Measurements from ENCODE around the gene LIN52. TPM values are rescaled to one million over a fixed set of nuclear protein-coding genes. Genes with fewer than 3 reads are reported as not detected.

LIN52 gene
- total and polyA plus RNA-seq, 10 donors = 4.0 to 11.3 (median 8.5) TPM

- 1 to 3% (median 2%) methylated on average over 15 of the region's 15 CpGs for WGBS, 5 donors
- no peaks in the 10 kb centered on the region for H3K9me3 ChIP-seq
- H3K4me1 ChIP-seq = peaks cover 10 to 43% (median 27%) of the 10 kb centered on the region in 6 donors
- peak overlapping the region in 7 of 8 donors; percentile 48 to 89 (median 87) for H3K27ac ChIP-seq
- no peaks in the 10 kb centered on the region for H3K27me3 ChIP-seq (replicated peaks in 1 of 7)
- H3K36me3 ChIP-seq = no peaks in the 10 kb centered on the region
- no peak for TF ChIP-seq POLR2A (IDR thresholded peaks at IDR 0.05)
- TF ChIP-seq POLR2AphosphoS5 (IDR thresholded peaks at IDR 0.05) = no peak
- TF ChIP-seq CTCF (IDR thresholded peaks at IDR 0.05 in 8 of 11, conservative IDR thresholded peaks at IDR 0.05 in 3 of 11) = no peak
- H3K4me3 ChIP-seq = peak overlapping the region; percentile 82 to 97 (median 89)
- intact Hi-C loops (cut with DNase I; ENCODE audit: low total_unique reads) = no loop called here
- peak; percentile 75 for DNase-seq
Observed at GRCh38 chr14:74083784-74084276, 926 bp upstream of the LIN52 start.

DNA sequence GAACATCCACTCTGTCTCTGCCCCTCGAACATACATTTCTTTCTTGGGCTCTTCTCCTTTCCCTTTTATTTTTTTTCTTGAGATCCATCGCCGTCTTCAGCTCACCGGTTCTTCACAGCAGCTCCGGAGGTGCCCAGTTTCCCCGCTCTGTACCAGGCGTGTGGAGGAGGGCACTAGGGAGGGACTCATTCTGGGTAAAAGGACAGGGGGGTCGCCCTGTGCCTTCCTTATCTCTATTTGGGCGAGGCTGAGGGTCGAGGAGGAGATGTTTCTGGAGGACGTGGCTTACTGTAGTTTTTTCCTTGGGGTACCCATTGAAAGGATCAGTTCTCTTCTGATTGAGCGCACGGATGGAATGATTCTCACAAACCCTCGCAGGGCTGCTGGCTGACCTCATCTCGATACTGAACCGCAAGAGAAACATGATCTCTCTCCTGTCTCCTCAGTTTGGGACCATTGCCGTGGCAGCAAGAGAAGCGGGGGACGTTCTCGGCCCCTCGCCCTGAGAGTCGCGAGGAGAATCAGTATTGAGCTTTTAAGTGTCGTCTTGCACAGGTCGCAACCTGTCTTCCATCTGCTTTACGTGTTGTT lies 386 bp downstream of the LIN52 start:
- peak overlapping the region; percentile 82 to 97 (median 92) for H3K4me3 ChIP-seq
- H3K9me3 ChIP-seq = no peaks in the 10 kb centered on the region
- 1 to 2% (median 1%) methylated on average over 26 of the region's 26 CpGs for WGBS, 5 donors
- no peak for TF ChIP-seq CTCF (IDR thresholded peaks at IDR 0.05 in 8 of 11, conservative IDR thresholded peaks at IDR 0.05 in 3 of 11)
- TF ChIP-seq POLR2A (IDR thresholded peaks at IDR 0.05) = no peak
- TF ChIP-seq POLR2AphosphoS5 (IDR thresholded peaks at IDR 0.05) = no peak
- H3K36me3 ChIP-seq = no peaks in the 10 kb centered on the region
- no peaks in the 10 kb centered on the region for H3K27me3 ChIP-seq (replicated peaks in 1 of 7)
- intact Hi-C loops (cut with DNase I; ENCODE audit: low total_unique reads) = no loop called here
- no peak for DNase-seq
- H3K4me1 ChIP-seq = peaks cover 10 to 46% (median 27%) of the 10 kb centered on the region in 6 donors
- peak overlapping the region; percentile 68 to 89 (median 86) for H3K27ac ChIP-seq

GRCh38 chr14:74085828-74086227 lies 1.1 kb downstream of the LIN52 start:
- Histone ChIP-seq H3K27me3 (replicated peaks in 1 of 7) (no peaks in the 10 kb centered on the region), H3K27ac (peak overlapping the region in 2 of 8 donors; percentile 86 to 89), H3K4me1 (peaks cover 10 to 49% (median 27%) of the 10 kb centered on the region in 6 donors), H3K9me3 (no peaks in the 10 kb centered on the region), H3K36me3 (peaks cover 0 to 1% (median 0%) of the 10 kb centered on the region in 6 donors), H3K4me3 (peak overlapping the region in 6 of 8 donors; percentile 82 to 97 (median 92))
- 79 to 90% (median 88%) methylated on average over 1 of the region's 1 CpG for WGBS, 5 donors
- intact Hi-C loops (cut with DNase I; ENCODE audit: low total_unique reads) = no loop called here
- TF ChIP-seq POLR2AphosphoS5 (IDR thresholded peaks at IDR 0.05) = no peak
- no peak for TF ChIP-seq POLR2A (IDR thresholded peaks at IDR 0.05)
- no peak for TF ChIP-seq CTCF (IDR thresholded peaks at IDR 0.05 in 8 of 11, conservative IDR thresholded peaks at IDR 0.05 in 3 of 11)
- DNase-seq = no peak

- TF ChIP-seq CTCF (IDR thresholded peaks at IDR 0.05 in 8 of 11, conservative IDR thresholded peaks at IDR 0.05 in 3 of 11) = no peak
- no peak for TF ChIP-seq POLR2A (IDR thresholded peaks at IDR 0.05)
- no peak for TF ChIP-seq POLR2AphosphoS5 (IDR thresholded peaks at IDR 0.05)
- Histone ChIP-seq H3K9me3 (no peaks in the 10 kb centered on the region), H3K4me3 (no peak overlapping the region), H3K27ac (no peak overlapping the region), H3K36me3 (peaks cover 0 to 36% (median 13%) of the 10 kb centered on the region in 6 donors), H3K4me1 (peaks cover 10 to 29% (median 18%) of the 10 kb centered on the region in 6 donors), H3K27me3 (replicated peaks in 1 of 7) (no peaks in the 10 kb centered on the region)
- intact Hi-C loops (cut with DNase I; ENCODE audit: low total_unique reads) = no loop called here
- 83 to 94% (median 90%) methylated on average over 8 of the region's 8 CpGs for WGBS, 5 donors
- no peak for DNase-seq
Observed at GRCh38 chr14:74089251-74090020, 4.7 kb downstream of the LIN52 start.

Measured in spleen (tissue), 11 donors.